K562 (cell line): ENCODE results near the gene UFSP1. TPM values are rescaled to one million over a fixed set of nuclear protein-coding genes. Genes with fewer than 3 reads are reported as not detected.

Source experiments
- ARID2 ChIP-seq: fragments of 450-650 bp; IDR thresholded peaks from 2 replicates; pipeline ENCODE4 v1.6.1; 2017; ENCODE audit warnings: antibody characterized with exemption, mild to moderate bottlenecking
- BMI1 ChIP-seq: fragments of 150-350 bp; IDR thresholded peaks from 2 replicates; pipeline ENCODE4 v1.6.1; 2014; ENCODE audit warnings: low read length
- BRF1 ChIP-seq: IDR thresholded peaks from 3 replicates; pipeline ENCODE4 v1.6.1; 2011; ENCODE audit warnings: borderline replicate concordance, mild to moderate bottlenecking; ENCODE audit not compliant: insufficient read length; ENCODE audit errors: extremely low read depth
- DIDO1 ChIP-seq: fragments of 450-650 bp; IDR thresholded peaks from 2 replicates; pipeline ENCODE4 v1.6.1; 2016; ENCODE audit warnings: low read depth, missing biosample characterization, missing genetic modification characterization
- DMBX1 ChIP-seq: fragments of 250-450 bp; sonication (Bioruptor Pico); IDR thresholded peaks from 2 replicates; pipeline ENCODE4 v1.8.0; 2022; ENCODE audit warnings: inconsistent platforms, mild to moderate bottlenecking, moderate library complexity, borderline replicate concordance
- FIP1L1 ChIP-seq: fragments of 200-400 bp; formaldehyde crosslinking; IDR thresholded peaks from 2 replicates; pipeline ENCODE4 v1.6.1; 2018; ENCODE audit warnings: mild to moderate bottlenecking, low read depth, low read length; ENCODE audit not compliant: poor library complexity, severe bottlenecking
- GTF2E2 ChIP-seq: fragments of 200-800 bp; sonication (Bioruptor generic); IDR thresholded peaks from 2 replicates; pipeline ENCODE4 v1.6.1; 2016; ENCODE audit warnings: missing genetic modification characterization, missing compliant biosample characterization
- HSF4 ChIP-seq: fragments of 250-450 bp; sonication (Bioruptor Pico); IDR thresholded peaks from 2 replicates; pipeline ENCODE4 v2.1.2; 2022; ENCODE audit warnings: mild to moderate bottlenecking, moderate library complexity, borderline replicate concordance
- KLF10 ChIP-seq: fragments of 250-450 bp; sonication (Bioruptor Pico); IDR thresholded peaks from 2 replicates; pipeline ENCODE4 v1.6.1; 2021; ENCODE audit warnings: matching md5 sums
- NELFE ChIP-seq: IDR thresholded peaks from 2 replicates; pipeline ENCODE4 v1.6.1; 2011; ENCODE audit warnings: mild to moderate bottlenecking; ENCODE audit not compliant: insufficient read depth, insufficient read length
- PHB2 ChIP-seq: fragments of 450-650 bp; IDR thresholded peaks from 2 replicates; pipeline ENCODE4 v1.6.1; 2017; ENCODE audit warnings: low read depth
- POLR2H ChIP-seq: IDR thresholded peaks from 2 replicates; pipeline ENCODE4 v1.6.1; 2016; ENCODE audit warnings: missing genetic modification characterization, low read depth, mild to moderate bottlenecking, control low read depth, missing compliant biosample characterization, moderate library complexity
- POLR3A ChIP-seq: IDR thresholded peaks from 2 replicates; pipeline ENCODE4 v1.6.1; 2011; ENCODE audit warnings: borderline replicate concordance, mild to moderate bottlenecking, moderate library complexity; ENCODE audit not compliant: insufficient read length, insufficient read depth; ENCODE audit errors: extremely low read depth
- PPARD ChIP-seq: fragments of 250-450 bp; sonication (Bioruptor Pico); IDR thresholded peaks from 2 replicates; pipeline ENCODE4 v1.8.0; 2022; ENCODE audit warnings: inconsistent platforms, mild to moderate bottlenecking, moderate library complexity
- PRDM10 ChIP-seq: fragments of 450-650 bp; IDR thresholded peaks from 2 replicates; pipeline ENCODE4 v1.6.1; 2018; ENCODE audit not compliant: partially characterized antibody
- PTTG1 ChIP-seq: fragments of 450-650 bp; IDR thresholded peaks from 2 replicates; pipeline ENCODE4 v1.6.1; 2016; ENCODE audit warnings: low read depth, mild to moderate bottlenecking, missing genetic modification characterization, missing compliant biosample characterization
- TBL1XR1 ChIP-seq, 2 experiments: IDR thresholded peaks; 2 replicates each; pipeline ENCODE4 v1.6.1; 2012; ENCODE audit warnings: improper control_type of control experiment in 2 of 2, low read length in 2 of 2, mild to moderate bottlenecking in 1 of 2
- U2AF1 ChIP-seq: fragments of 200-400 bp; formaldehyde crosslinking; optimal IDR thresholded peaks from 2 replicates; pipeline ENCODE3; 2017; ENCODE audit warnings: mild to moderate bottlenecking, low read depth, low read length, moderate library complexity
- XRCC3 ChIP-seq: fragments of 450-650 bp; IDR thresholded peaks from 2 replicates; pipeline ENCODE4 v1.6.1; 2017; ENCODE audit warnings: mild to moderate bottlenecking, moderate library complexity
- ZBTB12 ChIP-seq: fragments of 250-450 bp; sonication (Bioruptor Pico); IDR thresholded peaks from 2 replicates; pipeline ENCODE4 v1.4.0; 2020
- ZKSCAN8 ChIP-seq: fragments of 200-800 bp; sonication (Bioruptor generic); IDR thresholded peaks from 2 replicates; pipeline ENCODE4 v1.6.1; 2016; ENCODE audit warnings: missing genetic modification characterization, missing compliant biosample characterization
- ZSCAN29 ChIP-seq: fragments of 450-650 bp; IDR thresholded peaks from 2 replicates; pipeline ENCODE4 v1.6.1; 2017
- polyA plus RNA-seq, 8 experiments: library from polyadenylated mRNA; depleted of rRNA in 4 of 8; stranded (reverse) in 5 of 8; unstranded in 3 of 8; fragments of >200 nt; fragmentation: Nextera tagmentation in 2 of 8; fragmentation: Illumina TruSeq in 1 of 8; extraction: Ambion mirVana in 2 of 8; extraction: Trizol in 1 of 8; gene quantifications; 2 replicates each; pipeline versions ENCODE4 v1.2.1 to v1.2.3, GENCODE V29; 2011 to 2014; ENCODE audit warnings: inconsistent platforms in 1 of 8, missing spikeins in 1 of 8
- total RNA-seq, 7 experiments: library from RNA; depleted of rRNA in 6 of 7; stranded (reverse); fragments of >200 nt in 6 of 7; fragmentation: Illumina TruSeq in 2 of 7; extraction: Trizol in 2 of 7; gene quantifications; 2 replicates each; pipeline versions ENCODE4 v1.2.1 to v1.2.3, GENCODE V29; 2011 to 2021; ENCODE audit warnings: low replicate concordance in 1 of 7
- TF ChIP-seq, protein P1 (sequence below), 3 experiments: fragments of 200-800 bp in 1 of 3; sonication (Bioruptor generic) in 1 of 3; sonication (generic) in 1 of 3; formaldehyde crosslinking in 1 of 3; IDR thresholded peaks; 2 replicates each; pipeline versions ENCODE4 v1.6.1 to v1.8.0; 2016 to 2022; ENCODE audit warnings: mild to moderate bottlenecking in 2 of 3, missing compliant biosample characterization in 2 of 3, missing genetic modification characterization in 2 of 3, missing genetic modification reagents in 1 of 3

The UFSP1 gene
- total and polyA plus RNA-seq, 9 of the 15 experiments (the other 6 are each of a cell fraction or from before 2014, with no cell fraction given), result 0.50 to 18.8 (median 2.1) TPM

DNA sequence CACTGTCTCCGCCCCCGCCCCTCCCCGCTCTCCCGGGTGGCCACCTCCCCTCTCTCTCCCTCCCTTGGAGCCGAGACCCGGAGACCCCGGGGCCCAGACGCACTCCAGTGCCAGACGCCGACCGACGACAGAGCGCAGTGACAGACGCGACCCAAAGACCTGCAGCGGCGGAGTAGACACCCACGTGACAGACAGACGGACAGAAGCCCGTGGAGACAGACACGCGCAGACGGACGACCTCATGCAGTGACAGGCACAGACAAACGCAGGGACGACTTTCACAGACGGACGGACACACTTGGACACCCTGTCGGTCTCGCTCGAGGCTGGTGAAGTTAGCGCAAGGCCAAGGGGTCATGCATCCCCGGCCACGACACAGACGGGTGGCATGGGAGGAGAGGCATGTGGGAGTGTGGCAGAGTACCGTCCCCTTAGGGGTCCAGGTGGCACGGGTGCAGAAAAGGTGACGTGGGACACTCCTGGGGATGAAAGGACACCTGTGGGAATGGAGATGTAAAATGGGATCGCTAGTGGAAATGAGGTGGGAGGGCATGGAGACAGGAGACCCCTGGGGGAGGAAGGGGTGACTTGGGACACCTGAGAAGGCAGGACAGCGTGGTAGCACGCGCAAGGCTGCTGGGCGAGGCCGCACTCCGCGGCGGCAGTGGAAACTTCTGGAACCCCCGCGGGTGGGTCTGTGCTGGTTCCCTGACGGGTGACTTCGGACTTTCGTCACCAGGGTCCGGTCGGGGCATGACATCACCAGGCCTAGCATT is 6.6 kb upstream of the UFSP1 start (continued):
- no peak for TF ChIP-seq PRDM10
- TF ChIP-seq ARID2, result no peak
- no peak for TF ChIP-seq BMI1
- no peak for TF ChIP-seq KLF10 (CRISPR knock-in tag)
- TF ChIP-seq PHB2, result no peak
- TF ChIP-seq BRF1, result no peak
- no peak for TF ChIP-seq ZKSCAN8 (CRISPR knock-in tag)
- no peak for TF ChIP-seq DMBX1 (CRISPR knock-in tag)
- TF ChIP-seq XRCC3, result no peak
- TF ChIP-seq POLR3A, result no peak
- peak; percentile 0 for TF ChIP-seq FIP1L1
- TF ChIP-seq POLR2H (tag), result no peak
- TF ChIP-seq U2AF1, result no peak
- no peak for TF ChIP-seq NELFE
- no peak; a peak in 1 of 4 replicates for TF ChIP-seq TBL1XR1 (IDR thresholded peaks at IDR 0.05; ENCODE audit: low read length in 2 of 2)
- TF ChIP-seq ZSCAN29, result 0 out of 2 replicates have a peak, but pooled peaks have one; percentile 16
- TF ChIP-seq ZBTB12 (CRISPR knock-in tag), result no peak
- TF ChIP-seq DIDO1 (tag), result no peak
- TF ChIP-seq HSF4 (CRISPR knock-in tag), result no peak
- no peak for TF ChIP-seq PPARD
- TF ChIP-seq, protein P1, sequence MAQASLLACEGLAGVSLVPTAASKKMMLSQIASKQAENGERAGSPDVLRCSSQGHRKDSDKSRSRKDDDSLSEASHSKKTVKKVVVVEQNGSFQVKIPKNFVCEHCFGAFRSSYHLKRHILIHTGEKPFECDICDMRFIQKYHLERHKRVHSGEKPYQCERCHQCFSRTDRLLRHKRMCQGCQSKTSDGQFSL (CRISPR knock-in tag; IDR thresholded peaks at IDR 0.05), result peak; percentile 52; the same call in 1 of the 2 replicates
- TF ChIP-seq, protein P1 (tag; IDR thresholded peaks at IDR 0.05), result no peak
- TF ChIP-seq PTTG1, result no peak
- TF ChIP-seq GTF2E2 (tag), result no peak
